Suprapubic skin (tissue), 4 donors: Measurements from ENCODE around the gene ZNF423.

Experiments used
- EP300 ChIP-seq: sonication (generic); formaldehyde crosslinking; IDR thresholded peaks from one replicate; pipeline ENCODE4 v1.6.1; 2017; ENCODE audit warnings: antibody characterized with exemption
- POLR2AphosphoS5 ChIP-seq, 3 donors: sonication (generic); formaldehyde crosslinking; IDR thresholded peaks; one replicate each; pipeline ENCODE4 v1.6.1; 2017; ENCODE audit warnings: antibody characterized with exemption in 3 of 3
- TF ChIP-seq, protein P1 (sequence below), 2 donors: fragments of 200-600 bp in 1 of 2; fragments of 450-650 bp in 1 of 2; sonication (generic) in 1 of 2; IDR thresholded peaks; one replicate each; pipeline ENCODE4 v1.5.1; 2016 to 2019; ENCODE audit warnings: antibody characterized with exemption in 2 of 2, mild to moderate bottlenecking in 1 of 2, moderate library complexity in 1 of 2

DNA sequence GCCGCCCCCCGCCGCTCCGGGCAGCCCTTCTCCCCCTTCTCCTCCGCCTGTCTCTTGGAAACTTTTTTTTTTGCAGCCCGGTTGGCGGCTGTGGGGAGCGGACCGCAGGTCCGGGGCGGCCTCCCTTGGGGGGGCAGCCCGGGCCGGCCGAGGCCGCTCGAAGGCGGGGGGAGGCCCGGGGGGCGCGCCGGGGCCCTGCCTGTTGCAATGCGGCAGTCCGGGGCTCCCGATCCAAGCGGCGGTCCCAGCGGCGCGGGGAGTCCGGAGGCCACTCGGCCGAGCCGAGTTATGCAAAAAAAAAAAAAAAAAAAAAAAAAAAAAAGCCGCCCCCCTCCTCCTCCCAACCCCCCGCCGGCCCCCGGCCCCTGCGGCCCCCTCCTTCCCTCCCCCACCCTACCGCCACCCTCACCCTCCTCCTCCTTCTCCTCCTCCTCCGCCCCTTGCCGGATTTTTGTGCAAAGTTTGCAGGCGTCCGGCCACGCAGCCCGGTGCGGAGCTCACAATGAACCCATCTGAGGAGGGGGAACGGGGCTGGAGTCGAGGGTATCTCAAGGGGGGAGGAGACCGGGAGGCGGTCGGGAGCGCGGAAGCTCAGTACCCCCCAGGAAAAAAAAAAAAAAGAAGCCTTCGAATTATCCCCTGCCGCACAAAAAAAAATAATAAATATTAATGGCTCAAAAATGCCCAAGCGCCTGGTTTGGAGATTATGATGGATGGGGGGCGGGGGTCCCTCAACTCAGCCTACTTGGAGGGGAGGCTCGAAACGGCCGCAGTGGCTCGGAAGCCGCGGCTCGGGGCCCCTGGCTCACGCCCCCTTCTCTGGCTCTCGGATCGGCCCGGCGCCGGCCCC is at the start of gene ZNF423:
- TF ChIP-seq, protein P1, sequence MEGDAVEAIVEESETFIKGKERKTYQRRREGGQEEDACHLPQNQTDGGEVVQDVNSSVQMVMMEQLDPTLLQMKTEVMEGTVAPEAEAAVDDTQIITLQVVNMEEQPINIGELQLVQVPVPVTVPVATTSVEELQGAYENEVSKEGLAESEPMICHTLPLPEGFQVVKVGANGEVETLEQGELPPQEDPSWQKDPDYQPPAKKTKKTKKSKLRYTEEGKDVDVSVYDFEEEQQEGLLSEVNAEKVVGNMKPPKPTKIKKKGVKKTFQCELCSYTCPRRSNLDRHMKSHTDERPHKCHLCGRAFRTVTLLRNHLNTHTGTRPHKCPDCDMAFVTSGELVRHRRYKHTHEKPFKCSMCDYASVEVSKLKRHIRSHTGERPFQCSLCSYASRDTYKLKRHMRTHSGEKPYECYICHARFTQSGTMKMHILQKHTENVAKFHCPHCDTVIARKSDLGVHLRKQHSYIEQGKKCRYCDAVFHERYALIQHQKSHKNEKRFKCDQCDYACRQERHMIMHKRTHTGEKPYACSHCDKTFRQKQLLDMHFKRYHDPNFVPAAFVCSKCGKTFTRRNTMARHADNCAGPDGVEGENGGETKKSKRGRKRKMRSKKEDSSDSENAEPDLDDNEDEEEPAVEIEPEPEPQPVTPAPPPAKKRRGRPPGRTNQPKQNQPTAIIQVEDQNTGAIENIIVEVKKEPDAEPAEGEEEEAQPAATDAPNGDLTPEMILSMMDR (IDR thresholded peaks at IDR 0.05) = no peak
- no peak for TF ChIP-seq EP300
- no peak for TF ChIP-seq POLR2AphosphoS5 (IDR thresholded peaks at IDR 0.05)
